Astrocyte of the cerebellum (primary cell): ENCODE measurements around the gene ELAC2.

Source experiments
- DNase-seq: peaks from one replicate; pipeline ENCODE4 v3.0.0-alpha.2; 2011; ENCODE audit warnings: low read depth
- H3K4me3 ChIP-seq: 2 replicates; pipeline ENCODE4 v1.5.1; 2011; ENCODE audit warnings: mild to moderate bottlenecking, low read depth, low read length, moderate library complexity
- CTCF ChIP-seq: IDR thresholded peaks from 2 replicates; pipeline ENCODE4 v1.5.1; 2012; ENCODE audit warnings: low read length, low read depth, moderate library complexity, mild to moderate bottlenecking; ENCODE audit errors: missing control alignments
- in situ Hi-C: cut with HindIII; loops from 2 replicates; pipeline ENCODE4 v1.10.0; 2017; ENCODE audit warnings: low sequenced_read_pairs

Gene ELAC2

GRCh38 chr17:12964840-12965239, 53.0 kb downstream of the ELAC2 start:
- DNase-seq: no peak
- no peak for TF ChIP-seq CTCF
- in situ Hi-C loops: no loop called here
- no peak overlapping the region for H3K4me3 ChIP-seq

DNA sequence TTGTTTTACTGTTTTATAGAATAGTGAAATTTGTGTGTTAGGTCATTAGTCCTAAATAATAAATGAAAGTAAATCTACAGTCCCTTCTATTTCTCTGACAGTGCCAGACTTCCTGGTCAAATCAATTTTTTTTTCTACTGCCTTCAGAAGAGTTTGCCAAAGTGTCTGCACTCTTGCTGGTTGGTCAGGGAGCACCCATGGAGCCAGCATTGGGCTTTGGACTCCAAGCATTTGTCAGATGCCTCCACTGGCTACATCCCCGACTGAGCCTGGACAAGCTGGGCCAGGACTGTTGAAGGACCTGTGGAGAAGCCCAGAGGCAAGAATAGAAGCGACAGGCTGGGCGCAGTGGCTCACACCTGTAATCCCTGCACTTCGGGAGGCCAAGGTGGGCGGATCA, 53.7 kb downstream of the ELAC2 start:
- DNase-seq: no peak
- H3K4me3 ChIP-seq: no peak overlapping the region
- in situ Hi-C loops: no loop called here
- TF ChIP-seq CTCF: no peak

GRCh38 chr17:12963505-12963904, 54.3 kb downstream of the ELAC2 start:
- TF ChIP-seq CTCF: no peak
- in situ Hi-C loops: no loop called here
- no peak overlapping the region for H3K4me3 ChIP-seq
- no peak for DNase-seq

DNA sequence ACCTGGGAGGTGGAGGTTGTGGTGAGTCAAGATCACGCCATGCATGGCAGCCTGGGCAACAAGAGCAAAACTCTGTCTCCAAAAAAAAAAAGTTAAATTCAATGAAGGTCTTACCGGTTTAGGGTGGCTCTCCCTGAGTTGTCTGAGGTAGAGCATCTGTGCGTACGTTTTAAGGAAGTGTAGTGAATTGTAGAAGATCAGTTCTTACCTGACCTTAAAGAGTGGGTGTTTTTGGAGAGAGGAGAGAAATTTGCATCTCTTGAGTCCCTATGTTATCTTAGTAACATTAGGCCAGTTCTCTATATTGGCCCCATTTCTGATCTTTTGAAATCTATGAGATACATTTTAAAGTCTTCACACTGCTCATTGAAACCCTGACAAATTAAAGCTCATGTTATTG, 56.2 kb downstream of the ELAC2 start:
- in situ Hi-C loops: no loop called here
- TF ChIP-seq CTCF: no peak
- no peak overlapping the region for H3K4me3 ChIP-seq
- no peak for DNase-seq

DNA sequence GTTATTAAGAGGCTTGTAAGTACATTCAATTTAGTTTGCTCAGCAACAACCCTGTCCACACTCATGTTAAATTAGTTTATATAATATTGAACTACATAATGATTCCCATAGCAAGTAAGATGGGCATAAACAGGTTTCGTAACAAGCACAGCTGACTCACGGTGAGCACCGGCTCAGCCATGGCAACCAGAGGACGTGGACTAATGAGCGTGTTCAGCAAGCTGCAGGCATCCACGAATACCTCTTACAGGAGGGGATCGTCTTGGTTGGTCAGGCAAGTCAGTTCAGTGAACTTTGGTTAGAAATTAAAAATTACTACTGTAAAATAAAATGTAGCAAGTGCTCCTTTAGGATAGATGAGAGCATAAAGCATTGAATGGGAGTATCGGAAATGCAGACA, 58.4 kb downstream of the ELAC2 start:
- H3K4me3 ChIP-seq: no peak overlapping the region
- peak; percentile 15 for DNase-seq
- in situ Hi-C loops: no loop called here
- no peak for TF ChIP-seq CTCF

- DNase-seq: no peak
- in situ Hi-C loops: no loop called here
- no peak for TF ChIP-seq CTCF
Measured at GRCh38 chr17:12958786-12959185, 59.0 kb downstream of the ELAC2 start.

DNA sequence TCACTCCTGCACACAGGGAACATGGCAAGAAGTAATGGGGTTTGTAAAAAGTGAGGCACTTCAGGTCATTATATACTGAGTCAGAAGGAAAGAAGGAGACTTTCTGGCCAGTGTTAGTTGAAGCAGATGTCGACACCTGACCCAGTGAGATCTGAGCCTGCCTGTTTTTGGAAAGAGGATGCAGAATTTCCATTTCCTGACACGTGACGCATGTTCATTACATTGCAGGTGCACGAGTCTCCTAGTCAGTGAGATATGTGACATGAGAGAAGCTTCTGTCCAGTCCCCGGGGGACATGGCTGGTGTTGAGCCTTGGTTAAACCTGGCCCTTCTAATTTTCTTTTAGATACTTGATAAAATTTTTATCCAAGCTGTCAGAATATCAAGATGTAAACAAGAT, 62.3 kb downstream of the ELAC2 start:
- no peak for DNase-seq
- in situ Hi-C loops: no loop called here
- H3K4me3 ChIP-seq: no peak overlapping the region
- no peak for TF ChIP-seq CTCF

More at GRCh38 chr17:12958786-12959185, 59.0 kb downstream of the ELAC2 start:
- H3K4me3 ChIP-seq: no peak overlapping the region
